SU-DHL-6 (cell line): ENCODE results near the gene ATP7B.

Experiments
- H2AFZ ChIP-seq: fragments of 200-600 bp; sonication (generic); 2 replicates; pipeline ENCODE4 v1.6.1; 2014; ENCODE audit warnings: low read depth, mild to moderate bottlenecking, moderate library complexity, mixed read lengths, antibody characterized with exemption, low read length; ENCODE audit not compliant: severe bottlenecking
- H3F3A ChIP-seq: fragments of 200-600 bp; shearing (Covaris generic); 2 replicates; pipeline ENCODE4 v1.6.0; 2016; ENCODE audit warnings: antibody characterized with exemption, mild to moderate bottlenecking; ENCODE audit not compliant: insufficient read depth
- H3K27ac ChIP-seq: fragments of 200-600 bp; sonication (generic); 2 replicates; pipeline ENCODE4 v1.5.1; 2016; ENCODE audit warnings: low read depth, mild to moderate bottlenecking, low read length, moderate library complexity, mixed read lengths
- H3K27me3 ChIP-seq: fragments of 200-600 bp; sonication (generic), shearing (Covaris generic); 2 replicates; pipeline ENCODE4 v1.6.0; 2014; ENCODE audit warnings: mild to moderate bottlenecking, low read length
- H3K36me3 ChIP-seq: fragments of 200-600 bp; sonication (generic); 2 replicates; pipeline ENCODE4 v1.6.1; 2014; ENCODE audit warnings: mild to moderate bottlenecking, low read length, mixed read lengths
- H3K4me2 ChIP-seq: fragments of 300-600, 200-600 bp; shearing (Covaris generic), sonication (generic); 2 replicates; pipeline ENCODE4 v1.6.0; 2014; ENCODE audit warnings: low read length, low read depth, mild to moderate bottlenecking; ENCODE audit not compliant: poor library complexity, severe bottlenecking
- H3K4me3 ChIP-seq: fragments of 200-600 bp; sonication (generic); 2 replicates; pipeline ENCODE4 v1.5.1; 2014; ENCODE audit warnings: antibody characterized with exemption, low read length, mild to moderate bottlenecking, mixed read lengths; ENCODE audit not compliant: insufficient read depth, poor library complexity, severe bottlenecking
- H3K79me2 ChIP-seq: fragments of 200-600 bp; sonication (generic); 2 replicates; pipeline ENCODE4 v1.6.1; 2014; ENCODE audit warnings: mild to moderate bottlenecking, low read length, moderate library complexity; ENCODE audit not compliant: insufficient read depth
- H3K9ac ChIP-seq: fragments of 200-600 bp; sonication (generic); 2 replicates; pipeline ENCODE4 v1.7.0; 2014; ENCODE audit warnings: mild to moderate bottlenecking, low read length
- H3K9me2 ChIP-seq: fragments of 200-600 bp; sonication (generic); replicated peaks from 2 replicates; pipeline ENCODE4 v1.6.1; 2014; ENCODE audit warnings: low read length; ENCODE audit not compliant: insufficient read depth
- H3K9me3 ChIP-seq: fragments of 200-600 bp; sonication (generic); 2 replicates; pipeline ENCODE4 v1.6.1; 2014; ENCODE audit warnings: low read length, mixed read lengths; ENCODE audit not compliant: insufficient read depth
- H4K20me1 ChIP-seq: fragments of 200-600 bp; sonication (generic); 2 replicates; pipeline ENCODE4 v1.6.1; 2014; ENCODE audit warnings: low read depth, mild to moderate bottlenecking, antibody characterized with exemption, low read length, moderate library complexity, mixed read lengths
- EZH2phosphoT487 ChIP-seq: fragments of 200-600 bp; sonication (generic), shearing (Covaris generic); conservative IDR thresholded peaks from 2 replicates; pipeline ENCODE4 v1.6.1; 2018; ENCODE audit warnings: mild to moderate bottlenecking, antibody characterized with exemption, low read length, moderate library complexity, mixed read lengths
- TF ChIP-seq, protein P1 (sequence below): fragments of 200-600 bp; sonication (generic); IDR thresholded peaks from one replicate; pipeline ENCODE4 v1.5.1; 2017; ENCODE audit warnings: antibody characterized with exemption, mild to moderate bottlenecking, low read length, moderate library complexity; ENCODE audit not compliant: insufficient read depth, poor library complexity, severe bottlenecking

Gene ATP7B

DNA sequence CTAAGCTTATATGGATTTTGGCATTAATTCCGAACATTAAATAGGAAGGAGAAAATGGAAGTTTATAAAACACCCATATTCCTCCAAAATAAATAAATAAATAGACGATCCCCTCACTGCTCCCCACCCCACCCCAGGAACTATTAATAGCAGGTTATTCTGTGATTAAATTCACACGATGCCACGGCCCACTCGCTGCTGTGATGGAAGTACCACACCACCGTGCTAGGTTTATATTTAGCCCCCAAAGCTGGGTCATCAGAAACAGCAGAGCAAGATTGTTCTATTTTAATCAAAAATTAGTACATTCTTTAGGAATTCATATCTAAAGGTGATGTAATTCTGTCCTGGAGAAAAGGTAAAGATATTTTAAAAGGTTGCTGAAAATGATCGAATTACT lies 84.1 kb downstream of the ATP7B start:
- H3K9ac ChIP-seq = no peak overlapping the region
- H3K9me2 ChIP-seq = no peaks in the 10 kb centered on the region
- no peak overlapping the region for H2AFZ ChIP-seq
- no peak overlapping the region for H3K4me3 ChIP-seq
- H3K27ac ChIP-seq = no peak overlapping the region
- no peaks in the 10 kb centered on the region for H3K79me2 ChIP-seq
- H4K20me1 ChIP-seq = no peaks in the 10 kb centered on the region
- no peaks in the 10 kb centered on the region for H3K36me3 ChIP-seq
- H3F3A ChIP-seq = no peaks in the 10 kb centered on the region
- H3K9me3 ChIP-seq = no peaks in the 10 kb centered on the region
- no peak overlapping the region for H3K4me2 ChIP-seq
- no peak for TF ChIP-seq EZH2phosphoT487
- TF ChIP-seq, protein P1, sequence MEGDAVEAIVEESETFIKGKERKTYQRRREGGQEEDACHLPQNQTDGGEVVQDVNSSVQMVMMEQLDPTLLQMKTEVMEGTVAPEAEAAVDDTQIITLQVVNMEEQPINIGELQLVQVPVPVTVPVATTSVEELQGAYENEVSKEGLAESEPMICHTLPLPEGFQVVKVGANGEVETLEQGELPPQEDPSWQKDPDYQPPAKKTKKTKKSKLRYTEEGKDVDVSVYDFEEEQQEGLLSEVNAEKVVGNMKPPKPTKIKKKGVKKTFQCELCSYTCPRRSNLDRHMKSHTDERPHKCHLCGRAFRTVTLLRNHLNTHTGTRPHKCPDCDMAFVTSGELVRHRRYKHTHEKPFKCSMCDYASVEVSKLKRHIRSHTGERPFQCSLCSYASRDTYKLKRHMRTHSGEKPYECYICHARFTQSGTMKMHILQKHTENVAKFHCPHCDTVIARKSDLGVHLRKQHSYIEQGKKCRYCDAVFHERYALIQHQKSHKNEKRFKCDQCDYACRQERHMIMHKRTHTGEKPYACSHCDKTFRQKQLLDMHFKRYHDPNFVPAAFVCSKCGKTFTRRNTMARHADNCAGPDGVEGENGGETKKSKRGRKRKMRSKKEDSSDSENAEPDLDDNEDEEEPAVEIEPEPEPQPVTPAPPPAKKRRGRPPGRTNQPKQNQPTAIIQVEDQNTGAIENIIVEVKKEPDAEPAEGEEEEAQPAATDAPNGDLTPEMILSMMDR = no peak
- no peaks in the 10 kb centered on the region for H3K27me3 ChIP-seq

DNA sequence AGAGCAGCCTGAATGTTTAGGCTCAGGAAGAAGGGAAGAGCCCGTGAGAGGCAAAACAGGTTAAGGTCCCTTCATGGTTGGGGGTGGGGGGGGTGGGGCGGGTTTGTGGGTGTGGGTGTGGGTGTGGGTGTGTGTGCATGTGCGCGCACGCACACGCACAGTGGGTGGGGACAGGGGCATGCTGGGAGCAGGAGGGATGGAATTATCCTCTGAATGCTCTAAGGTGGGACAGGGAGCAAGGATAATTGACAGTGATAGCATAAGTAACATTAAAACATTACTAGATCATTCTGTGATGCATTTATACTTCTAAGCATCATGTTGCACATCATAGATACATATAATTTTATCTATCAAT lies 84.7 kb downstream of the ATP7B start:
- no peak overlapping the region for H3K4me3 ChIP-seq
- no peaks in the 10 kb centered on the region for H3K36me3 ChIP-seq
- H3K9ac ChIP-seq = no peak overlapping the region
- H4K20me1 ChIP-seq = no peaks in the 10 kb centered on the region
- H3K27me3 ChIP-seq = no peaks in the 10 kb centered on the region
- H3K4me2 ChIP-seq = no peak overlapping the region
- H3K9me3 ChIP-seq = no peaks in the 10 kb centered on the region
- H3K27ac ChIP-seq = no peak overlapping the region
- H3K9me2 ChIP-seq = no peaks in the 10 kb centered on the region
- no peaks in the 10 kb centered on the region for H3K79me2 ChIP-seq
- no peaks in the 10 kb centered on the region for H3F3A ChIP-seq
- TF ChIP-seq EZH2phosphoT487 = no peak
- TF ChIP-seq, protein P1 = no peak
- H2AFZ ChIP-seq = no peak overlapping the region

DNA sequence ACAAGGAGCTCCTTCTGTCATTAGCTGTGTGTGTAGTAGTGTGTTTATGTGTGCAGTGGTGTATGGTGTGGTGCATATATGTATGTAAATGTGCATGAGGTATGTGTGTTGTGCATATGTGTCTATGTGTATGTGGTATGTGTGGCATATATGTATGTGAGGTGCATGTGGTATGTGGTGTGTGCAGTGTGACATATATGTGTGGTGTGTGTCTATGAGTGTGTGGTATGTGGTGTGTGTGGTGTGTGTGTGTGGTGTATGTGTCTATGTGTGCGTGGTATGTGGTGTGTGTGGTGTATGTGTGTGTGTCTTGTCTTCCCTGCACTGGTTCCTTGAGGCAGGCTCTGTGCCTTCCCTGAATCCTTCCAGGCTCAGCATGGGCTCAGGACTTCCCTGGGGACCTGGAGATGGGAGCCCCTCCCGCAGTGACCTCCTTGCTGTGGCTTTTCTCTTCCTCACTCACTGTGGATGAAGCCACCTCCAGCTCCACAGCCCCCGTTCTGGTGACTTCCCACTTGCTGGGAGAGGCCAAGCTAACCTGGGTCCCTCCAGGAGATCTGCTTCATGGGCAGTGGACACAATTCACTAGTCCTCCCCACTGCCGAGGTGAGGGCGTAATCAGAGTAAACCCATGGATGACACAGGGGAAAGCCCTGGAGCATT lies 85.3 kb downstream of the ATP7B start:
- Histone ChIP-seq H3K79me2 (no peaks in the 10 kb centered on the region), H3K4me2 (no peak overlapping the region), H4K20me1 (no peaks in the 10 kb centered on the region), H3K9me3 (no peaks in the 10 kb centered on the region), H2AFZ (no peak overlapping the region), H3K4me3 (no peak overlapping the region), H3F3A (no peaks in the 10 kb centered on the region), H3K36me3 (no peaks in the 10 kb centered on the region), H3K27ac (no peak overlapping the region), H3K27me3 (no peaks in the 10 kb centered on the region), H3K9me2 (no peaks in the 10 kb centered on the region), H3K9ac (no peak overlapping the region)
- TF ChIP-seq, protein P1 = no peak
- TF ChIP-seq EZH2phosphoT487 = no peak
